ENCODE measurements around the gene PCNX2. TPM values are rescaled to one million over a fixed set of nuclear protein-coding genes. Genes with fewer than 3 reads are reported as not detected.
A peak's percentile ranks its signal among the peaks of the same experiment; 100 is the strongest.

PCNX2 gene
- total and polyA plus RNA-seq, 2 experiments from 2014 or later, result 42.9 to 88.3 TPM

- Histone ChIP-seq H3K36me3 (ENCODE audit: insufficient read depth) (peaks cover 10% of the 10 kb centered on the region), H3K27me3 (ENCODE audit: insufficient read depth) (no peaks in the 10 kb centered on the region), H3K79me2 (replicated peaks; ENCODE audit: insufficient read depth) (no peaks in the 10 kb centered on the region), H3K4me3 (no peak overlapping the region), H4K20me1 (replicated peaks; ENCODE audit: insufficient read depth) (no peaks in the 10 kb centered on the region; the same call in 1 of the 2 replicates), H3K9me2 (ENCODE audit: insufficient read depth) (no peaks in the 10 kb centered on the region), H3K4me1 (ENCODE audit: insufficient read depth) (0 out of 2 replicates have a peak, but pooled peaks cover 3% of the 10 kb centered on the region), H3F3A (replicated peaks; ENCODE audit: low read depth) (no peaks in the 10 kb centered on the region), H3K27ac (ENCODE audit: low read depth) (no peak overlapping the region), H2AFZ (no peak overlapping the region), H3K4me2 (no peak overlapping the region)
- ATAC-seq (peak; percentile 67; the same call in 2 of the 3 replicates), DNase-seq (ENCODE audit: low spot score) (peak; percentile 30)
- peaks cover 11% of the 10 kb centered on the region for H3K4me1 Mint-ChIP-seq
- H3K9me3 Mint-ChIP-seq, result no peaks in the 10 kb centered on the region
- H3K36me3 Mint-ChIP-seq (ENCODE audit: low read depth), result peaks cover 43% of the 10 kb centered on the region
- H3K27ac Mint-ChIP-seq, result no peak overlapping the region
- no peak overlapping the region for H3K4me3 Mint-ChIP-seq
- peaks cover 4% of the 10 kb centered on the region for H3K27me3 Mint-ChIP-seq (ENCODE audit: insufficient read depth, low read depth, poor library complexity)
- TF ChIP-seq CTCF (conservative IDR thresholded peaks at IDR 0.05; ENCODE audit: low read depth in 2 of 2), result peak in 1 of 2 experiments; percentile 60; a peak in 3 of 4 replicates
- TF ChIP-seq STAT1 (IDR thresholded peaks at IDR 0.05; ENCODE audit: unreplicated experiment), result no peak
Observed at GRCh38 chr1:233188061-233188460, 107.5 kb downstream of the PCNX2 start.

- Mint-ChIP-seq H3K27ac (peak overlapping the region; percentile 42; the same call in 1 of the 2 replicates), H3K36me3 (ENCODE audit: low read depth) (peaks cover 58% of the 10 kb centered on the region), H3K4me1 (peaks cover 43% of the 10 kb centered on the region), H3K9me3 (peaks cover 4% of the 10 kb centered on the region; the same call in 1 of the 3 replicates), H3K4me3 (no peak overlapping the region), H3K27me3 (ENCODE audit: insufficient read depth, low read depth, poor library complexity) (peaks cover 10% of the 10 kb centered on the region)
- Histone ChIP-seq H2AFZ (no peak overlapping the region), H4K20me1 (replicated peaks; ENCODE audit: insufficient read depth) (no peaks in the 10 kb centered on the region; the same call in 1 of the 2 replicates), H3K4me1 (ENCODE audit: insufficient read depth) (peaks cover 19% of the 10 kb centered on the region; the same call in 1 of the 2 replicates), H3K27me3 (ENCODE audit: insufficient read depth) (no peaks in the 10 kb centered on the region), H3K4me3 (no peak overlapping the region), H3K27ac (ENCODE audit: low read depth) (no peak overlapping the region), H3K4me2 (no peak overlapping the region), H3K36me3 (ENCODE audit: insufficient read depth) (peaks cover 11% of the 10 kb centered on the region; the same call in 1 of the 2 replicates), H3F3A (replicated peaks; ENCODE audit: low read depth) (no peaks in the 10 kb centered on the region), H3K9me2 (ENCODE audit: insufficient read depth) (no peaks in the 10 kb centered on the region), H3K79me2 (replicated peaks; ENCODE audit: insufficient read depth) (no peaks in the 10 kb centered on the region)
- ATAC-seq (no peak), DNase-seq (ENCODE audit: low spot score) (peak; percentile 14)
- TF ChIP-seq CREB1 (CRISPR knock-in tag; IDR thresholded peaks at IDR 0.05; ENCODE audit: low read depth) (no peak), CTCF (conservative IDR thresholded peaks at IDR 0.05; ENCODE audit: low read depth in 2 of 2) (no peak), ETS1 (IDR thresholded peaks at IDR 0.05) (no peak)
Observed at GRCh38 chr1:233183226-233184020, 112.1 kb downstream of the PCNX2 start.
